Measurements from ENCODE around the gene SERPINA5. TPM values are rescaled to one million over a fixed set of nuclear protein-coding genes. Genes with fewer than 3 reads are reported as not detected.

Gene SERPINA5
- total and polyA plus RNA-seq, 2 of the 13 experiments (the other 11 are each of a cell fraction or from before 2014, with no cell fraction given) = 449 to 498 TPM

DNA sequence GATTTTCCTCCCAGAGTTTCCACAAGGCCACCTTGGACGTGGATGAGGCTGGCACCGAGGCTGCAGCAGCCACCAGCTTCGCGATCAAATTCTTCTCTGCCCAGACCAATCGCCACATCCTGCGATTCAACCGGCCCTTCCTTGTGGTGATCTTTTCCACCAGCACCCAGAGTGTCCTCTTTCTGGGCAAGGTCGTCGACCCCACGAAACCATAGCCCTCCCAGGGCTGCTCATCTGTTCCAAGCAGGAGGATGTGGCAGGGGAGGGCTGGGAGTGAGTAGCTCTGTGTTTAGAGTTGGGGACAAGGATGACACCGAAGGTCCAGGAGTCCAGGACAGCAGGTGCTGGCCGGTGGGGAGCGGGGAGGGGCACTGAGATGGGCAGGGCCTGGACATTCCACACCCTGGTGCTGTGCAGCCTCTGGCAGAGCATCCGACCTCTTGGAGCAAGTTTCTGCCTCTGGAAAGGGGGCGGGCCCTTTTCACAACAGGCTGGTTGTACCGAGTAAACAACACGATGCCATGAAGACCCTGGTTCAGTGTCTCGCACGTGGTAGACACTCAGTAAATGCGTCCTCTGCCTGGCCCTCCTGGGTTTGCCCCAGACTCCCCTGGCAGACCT lies 11.7 kb upstream of the SERPINA5 start (continued):
- TF ChIP-seq RXRA (CRISPR knock-in tag; IDR thresholded peaks at IDR 0.05) (peak; percentile 83), PHF21A (CRISPR knock-in tag; IDR thresholded peaks at IDR 0.05) (peak; percentile 40; the same call in 1 of the 2 replicates), ZNF335 (CRISPR knock-in tag; IDR thresholded peaks at IDR 0.05) (0 out of 2 replicates have a peak, but pooled peaks have one; percentile 36), MED13 (CRISPR knock-in tag; IDR thresholded peaks at IDR 0.05) (0 out of 2 replicates have a peak, but pooled peaks have one; percentile 30), ZNF510 (CRISPR knock-in tag; IDR thresholded peaks at IDR 0.05; ENCODE audit: low read depth) (no peak), ZNF598 (CRISPR knock-in tag; IDR thresholded peaks at IDR 0.05; ENCODE audit: borderline replicate concordance) (0 out of 2 replicates have a peak, but pooled peaks have one; percentile 25), GATA4 (IDR thresholded peaks at IDR 0.05; ENCODE audit: borderline replicate concordance, low read depth) (no peak), ZSCAN9 (CRISPR knock-in tag; IDR thresholded peaks at IDR 0.05; ENCODE audit: borderline replicate concordance) (no peak), HNF4G (IDR thresholded peaks at IDR 0.05; ENCODE audit: borderline replicate concordance, low read depth, low read length) (peak; percentile 46; the same call in 1 of the 2 replicates), HNF4G (CRISPR knock-in tag; IDR thresholded peaks at IDR 0.05; ENCODE audit: borderline replicate concordance, low read depth) (no peak), PHF20 (CRISPR knock-in tag; IDR thresholded peaks at IDR 0.05) (peak; percentile 29; the same call in 1 of the 2 replicates), ZNF253 (CRISPR knock-in tag; IDR thresholded peaks at IDR 0.05; ENCODE audit: borderline replicate concordance) (peak; percentile 51; the same call in 1 of the 2 replicates)
- TF ChIP-seq, protein P1, sequence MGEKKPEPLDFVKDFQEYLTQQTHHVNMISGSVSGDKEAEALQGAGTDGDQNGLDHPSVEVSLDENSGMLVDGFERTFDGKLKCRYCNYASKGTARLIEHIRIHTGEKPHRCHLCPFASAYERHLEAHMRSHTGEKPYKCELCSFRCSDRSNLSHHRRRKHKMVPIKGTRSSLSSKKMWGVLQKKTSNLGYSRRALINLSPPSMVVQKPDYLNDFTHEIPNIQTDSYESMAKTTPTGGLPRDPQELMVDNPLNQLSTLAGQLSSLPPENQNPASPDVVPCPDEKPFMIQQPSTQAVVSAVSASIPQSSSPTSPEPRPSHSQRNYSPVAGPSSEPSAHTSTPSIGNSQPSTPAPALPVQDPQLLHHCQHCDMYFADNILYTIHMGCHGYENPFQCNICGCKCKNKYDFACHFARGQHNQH (CRISPR knock-in tag; IDR thresholded peaks at IDR 0.05) = peak; percentile 17; the same call in 1 of the 2 replicates
- TF ChIP-seq, protein P2, sequence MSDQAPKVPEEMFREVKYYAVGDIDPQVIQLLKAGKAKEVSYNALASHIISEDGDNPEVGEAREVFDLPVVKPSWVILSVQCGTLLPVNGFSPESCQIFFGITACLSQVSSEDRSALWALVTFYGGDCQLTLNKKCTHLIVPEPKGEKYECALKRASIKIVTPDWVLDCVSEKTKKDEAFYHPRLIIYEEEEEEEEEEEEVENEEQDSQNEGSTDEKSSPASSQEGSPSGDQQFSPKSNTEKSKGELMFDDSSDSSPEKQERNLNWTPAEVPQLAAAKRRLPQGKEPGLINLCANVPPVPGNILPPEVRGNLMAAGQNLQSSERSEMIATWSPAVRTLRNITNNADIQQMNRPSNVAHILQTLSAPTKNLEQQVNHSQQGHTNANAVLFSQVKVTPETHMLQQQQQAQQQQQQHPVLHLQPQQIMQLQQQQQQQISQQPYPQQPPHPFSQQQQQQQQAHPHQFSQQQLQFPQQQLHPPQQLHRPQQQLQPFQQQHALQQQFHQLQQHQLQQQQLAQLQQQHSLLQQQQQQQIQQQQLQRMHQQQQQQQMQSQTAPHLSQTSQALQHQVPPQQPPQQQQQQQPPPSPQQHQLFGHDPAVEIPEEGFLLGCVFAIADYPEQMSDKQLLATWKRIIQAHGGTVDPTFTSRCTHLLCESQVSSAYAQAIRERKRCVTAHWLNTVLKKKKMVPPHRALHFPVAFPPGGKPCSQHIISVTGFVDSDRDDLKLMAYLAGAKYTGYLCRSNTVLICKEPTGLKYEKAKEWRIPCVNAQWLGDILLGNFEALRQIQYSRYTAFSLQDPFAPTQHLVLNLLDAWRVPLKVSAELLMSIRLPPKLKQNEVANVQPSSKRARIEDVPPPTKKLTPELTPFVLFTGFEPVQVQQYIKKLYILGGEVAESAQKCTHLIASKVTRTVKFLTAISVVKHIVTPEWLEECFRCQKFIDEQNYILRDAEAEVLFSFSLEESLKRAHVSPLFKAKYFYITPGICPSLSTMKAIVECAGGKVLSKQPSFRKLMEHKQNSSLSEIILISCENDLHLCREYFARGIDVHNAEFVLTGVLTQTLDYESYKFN (CRISPR knock-in tag; conservative IDR thresholded peaks at IDR 0.05) = peak; percentile 68
- TF ChIP-seq, protein P3, sequence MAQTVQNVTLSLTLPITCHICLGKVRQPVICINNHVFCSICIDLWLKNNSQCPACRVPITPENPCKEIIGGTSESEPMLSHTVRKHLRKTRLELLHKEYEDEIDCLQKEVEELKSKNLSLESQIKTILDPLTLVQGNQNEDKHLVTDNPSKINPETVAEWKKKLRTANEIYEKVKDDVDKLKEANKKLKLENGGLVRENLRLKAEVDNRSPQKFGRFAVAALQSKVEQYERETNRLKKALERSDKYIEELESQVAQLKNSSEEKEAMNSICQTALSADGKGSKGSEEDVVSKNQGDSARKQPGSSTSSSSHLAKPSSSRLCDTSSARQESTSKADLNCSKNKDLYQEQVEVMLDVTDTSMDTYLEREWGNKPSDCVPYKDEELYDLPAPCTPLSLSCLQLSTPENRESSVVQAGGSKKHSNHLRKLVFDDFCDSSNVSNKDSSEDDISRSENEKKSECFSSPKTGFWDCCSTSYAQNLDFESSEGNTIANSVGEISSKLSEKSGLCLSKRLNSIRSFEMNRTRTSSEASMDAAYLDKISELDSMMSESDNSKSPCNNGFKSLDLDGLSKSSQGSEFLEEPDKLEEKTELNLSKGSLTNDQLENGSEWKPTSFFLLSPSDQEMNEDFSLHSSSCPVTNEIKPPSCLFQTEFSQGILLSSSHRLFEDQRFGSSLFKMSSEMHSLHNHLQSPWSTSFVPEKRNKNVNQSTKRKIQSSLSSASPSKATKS (CRISPR knock-in tag; IDR thresholded peaks at IDR 0.05) = no peak
- TF ChIP-seq, protein P4, sequence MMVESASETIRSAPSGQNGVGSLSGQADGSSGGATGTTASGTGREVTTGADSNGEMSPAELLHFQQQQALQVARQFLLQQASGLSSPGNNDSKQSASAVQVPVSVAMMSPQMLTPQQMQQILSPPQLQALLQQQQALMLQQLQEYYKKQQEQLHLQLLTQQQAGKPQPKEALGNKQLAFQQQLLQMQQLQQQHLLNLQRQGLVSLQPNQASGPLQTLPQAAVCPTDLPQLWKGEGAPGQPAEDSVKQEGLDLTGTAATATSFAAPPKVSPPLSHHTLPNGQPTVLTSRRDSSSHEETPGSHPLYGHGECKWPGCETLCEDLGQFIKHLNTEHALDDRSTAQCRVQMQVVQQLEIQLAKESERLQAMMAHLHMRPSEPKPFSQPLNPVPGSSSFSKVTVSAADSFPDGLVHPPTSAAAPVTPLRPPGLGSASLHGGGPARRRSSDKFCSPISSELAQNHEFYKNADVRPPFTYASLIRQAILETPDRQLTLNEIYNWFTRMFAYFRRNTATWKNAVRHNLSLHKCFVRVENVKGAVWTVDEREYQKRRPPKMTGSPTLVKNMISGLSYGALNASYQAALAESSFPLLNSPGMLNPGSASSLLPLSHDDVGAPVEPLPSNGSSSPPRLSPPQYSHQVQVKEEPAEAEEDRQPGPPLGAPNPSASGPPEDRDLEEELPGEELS (CRISPR knock-in tag; IDR thresholded peaks at IDR 0.05) = peak; percentile 66
- TF ChIP-seq, protein P5, sequence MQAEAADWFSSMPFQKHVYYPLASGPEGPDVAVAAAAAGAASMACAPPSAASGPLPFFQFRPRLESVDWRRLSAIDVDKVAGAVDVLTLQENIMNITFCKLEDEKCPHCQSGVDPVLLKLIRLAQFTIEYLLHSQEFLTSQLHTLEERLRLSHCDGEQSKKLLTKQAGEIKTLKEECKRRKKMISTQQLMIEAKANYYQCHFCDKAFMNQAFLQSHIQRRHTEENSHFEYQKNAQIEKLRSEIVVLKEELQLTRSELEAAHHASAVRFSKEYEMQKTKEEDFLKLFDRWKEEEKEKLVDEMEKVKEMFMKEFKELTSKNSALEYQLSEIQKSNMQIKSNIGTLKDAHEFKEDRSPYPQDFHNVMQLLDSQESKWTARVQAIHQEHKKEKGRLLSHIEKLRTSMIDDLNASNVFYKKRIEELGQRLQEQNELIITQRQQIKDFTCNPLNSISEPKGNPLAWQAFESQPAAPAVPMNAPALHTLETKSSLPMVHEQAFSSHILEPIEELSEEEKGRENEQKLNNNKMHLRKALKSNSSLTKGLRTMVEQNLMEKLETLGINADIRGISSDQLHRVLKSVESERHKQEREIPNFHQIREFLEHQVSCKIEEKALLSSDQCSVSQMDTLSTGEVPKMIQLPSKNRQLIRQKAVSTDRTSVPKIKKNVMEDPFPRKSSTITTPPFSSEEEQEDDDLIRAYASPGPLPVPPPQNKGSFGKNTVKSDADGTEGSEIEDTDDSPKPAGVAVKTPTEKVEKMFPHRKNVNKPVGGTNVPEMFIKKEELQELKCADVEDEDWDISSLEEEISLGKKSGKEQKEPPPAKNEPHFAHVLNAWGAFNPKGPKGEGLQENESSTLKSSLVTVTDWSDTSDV (CRISPR knock-in tag; IDR thresholded peaks at IDR 0.05) = no peak
